HUES48 (cell line): Measurements from ENCODE around the gene CETP.

ENCODE experiments used
- H3K27ac ChIP-seq: one replicate; pipeline ENCODE4 v1.7.0; 2013; ENCODE audit warnings: low read depth, low read length, inconsistent platforms
- H3K27me3 ChIP-seq: 2 replicates; pipeline ENCODE4 v1.6.1; 2013; ENCODE audit warnings: mild to moderate bottlenecking, low read length; ENCODE audit not compliant: control insufficient read depth, insufficient read depth
- H3K36me3 ChIP-seq: 2 replicates; pipeline ENCODE4 v1.6.1; 2013; ENCODE audit warnings: low read length; ENCODE audit not compliant: control insufficient read depth, insufficient read depth
- H3K4me1 ChIP-seq: 2 replicates; pipeline ENCODE4 v1.6.1; 2013; ENCODE audit warnings: mild to moderate bottlenecking, low read length; ENCODE audit not compliant: control insufficient read depth, insufficient read depth
- H3K4me3 ChIP-seq: 2 replicates; pipeline ENCODE4 v1.5.1; 2013; ENCODE audit warnings: mild to moderate bottlenecking, low read depth, low read length
- H3K9ac ChIP-seq: 2 replicates; pipeline ENCODE4 v1.6.1; 2013; ENCODE audit warnings: mild to moderate bottlenecking, low read depth, low read length, moderate library complexity
- H3K9me3 ChIP-seq: 2 replicates; pipeline ENCODE4 v1.6.1; 2013; ENCODE audit warnings: low read length; ENCODE audit not compliant: control insufficient read depth, insufficient read depth

CETP gene

GRCh38 chr16:56946767-56947603 is 14.8 kb upstream of the CETP start:
- H3K4me3 ChIP-seq, result no peak overlapping the region
- no peaks in the 10 kb centered on the region for H3K4me1 ChIP-seq
- H3K27ac ChIP-seq, result no peak overlapping the region

GRCh38 chr16:56947604-56947995 is 14.2 kb upstream of the CETP start:
- Histone ChIP-seq H3K9ac (no peak overlapping the region), H3K4me3 (no peak overlapping the region), H3K4me1 (no peaks in the 10 kb centered on the region), H3K27me3 (no peaks in the 10 kb centered on the region), H3K9me3 (no peaks in the 10 kb centered on the region), H3K27ac (no peak overlapping the region), H3K36me3 (peaks cover 29% of the 10 kb centered on the region)

More at GRCh38 chr16:56946767-56947603, 14.8 kb upstream of the CETP start:
- Histone ChIP-seq H3K9ac (no peak overlapping the region), H3K36me3 (peaks cover 34% of the 10 kb centered on the region), H3K27me3 (no peaks in the 10 kb centered on the region), H3K9me3 (no peaks in the 10 kb centered on the region)

GRCh38 chr16:56948234-56948633 is 13.5 kb upstream of the CETP start:
- H3K4me3 ChIP-seq, result no peak overlapping the region
- no peaks in the 10 kb centered on the region for H3K27me3 ChIP-seq
- H3K9ac ChIP-seq, result no peak overlapping the region
- H3K4me1 ChIP-seq, result no peaks in the 10 kb centered on the region
- H3K36me3 ChIP-seq, result peaks cover 23% of the 10 kb centered on the region
- H3K27ac ChIP-seq, result no peak overlapping the region
- H3K9me3 ChIP-seq, result no peaks in the 10 kb centered on the region

GRCh38 chr16:56950051-56950450 is 11.7 kb upstream of the CETP start:
- no peaks in the 10 kb centered on the region for H3K9me3 ChIP-seq
- no peaks in the 10 kb centered on the region for H3K27me3 ChIP-seq
- H3K36me3 ChIP-seq, result peaks cover 5% of the 10 kb centered on the region
- H3K4me1 ChIP-seq, result no peaks in the 10 kb centered on the region
- H3K27ac ChIP-seq, result no peak overlapping the region
- no peak overlapping the region for H3K4me3 ChIP-seq
- no peak overlapping the region for H3K9ac ChIP-seq

- H3K9ac ChIP-seq, result no peak overlapping the region
- peaks cover 1% of the 10 kb centered on the region; the same call in 1 of the 2 replicates for H3K36me3 ChIP-seq
- no peaks in the 10 kb centered on the region for H3K4me1 ChIP-seq
- H3K9me3 ChIP-seq, result no peaks in the 10 kb centered on the region
- no peaks in the 10 kb centered on the region for H3K27me3 ChIP-seq
- no peak overlapping the region for H3K4me3 ChIP-seq
- H3K27ac ChIP-seq, result no peak overlapping the region
Observed at GRCh38 chr16:56950455-56950854, 11.3 kb upstream of the CETP start.

GRCh38 chr16:56950881-56951771 is 10.6 kb upstream of the CETP start:
- H3K27me3 ChIP-seq, result no peaks in the 10 kb centered on the region
- H3K9ac ChIP-seq, result no peak overlapping the region
- no peaks in the 10 kb centered on the region for H3K9me3 ChIP-seq
- H3K4me1 ChIP-seq, result no peaks in the 10 kb centered on the region
- H3K27ac ChIP-seq, result no peak overlapping the region
- H3K4me3 ChIP-seq, result no peak overlapping the region
- no peaks in the 10 kb centered on the region for H3K36me3 ChIP-seq

GRCh38 chr16:56953006-56953405 is 8.7 kb upstream of the CETP start:
- no peaks in the 10 kb centered on the region for H3K27me3 ChIP-seq
- no peaks in the 10 kb centered on the region for H3K36me3 ChIP-seq
- no peaks in the 10 kb centered on the region for H3K9me3 ChIP-seq
- H3K27ac ChIP-seq, result no peak overlapping the region
- no peaks in the 10 kb centered on the region for H3K4me1 ChIP-seq
- H3K4me3 ChIP-seq, result no peak overlapping the region
- H3K9ac ChIP-seq, result no peak overlapping the region

- Histone ChIP-seq H3K27me3 (no peaks in the 10 kb centered on the region), H3K27ac (no peak overlapping the region), H3K4me3 (no peak overlapping the region), H3K9me3 (no peaks in the 10 kb centered on the region), H3K9ac (no peak overlapping the region), H3K36me3 (no peaks in the 10 kb centered on the region), H3K4me1 (no peaks in the 10 kb centered on the region)
Observed at GRCh38 chr16:56956076-56956475, 5.7 kb upstream of the CETP start.

DNA sequence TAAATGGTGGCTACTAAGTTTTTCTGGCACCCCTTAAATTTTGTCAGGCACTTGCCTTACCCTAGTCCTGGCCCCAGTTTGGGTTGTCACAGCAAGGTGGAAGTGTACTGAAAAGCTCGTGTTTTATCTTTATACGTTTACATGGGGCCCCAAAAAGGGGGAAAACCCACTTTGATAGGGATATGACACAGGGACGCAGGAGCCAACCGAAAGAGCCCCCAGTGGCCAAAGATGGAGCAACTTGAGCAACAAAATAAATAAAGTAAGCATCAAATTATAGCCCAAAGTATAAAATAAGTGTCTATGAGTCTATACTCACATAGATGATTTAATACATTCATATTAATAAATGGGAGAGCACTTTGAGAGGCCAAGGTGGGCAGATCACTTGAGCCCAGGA is 5.0 kb upstream of the CETP start:
- no peaks in the 10 kb centered on the region for H3K27me3 ChIP-seq
- no peak overlapping the region for H3K4me3 ChIP-seq
- H3K4me1 ChIP-seq, result no peaks in the 10 kb centered on the region
- H3K9ac ChIP-seq, result no peak overlapping the region
- H3K9me3 ChIP-seq, result no peaks in the 10 kb centered on the region
- H3K27ac ChIP-seq, result no peak overlapping the region
- H3K36me3 ChIP-seq, result no peaks in the 10 kb centered on the region

- 0 out of 2 replicates have a peak, but pooled peaks cover 2% of the 10 kb centered on the region for H3K4me1 ChIP-seq
- H3K9ac ChIP-seq, result no peak overlapping the region
- no peaks in the 10 kb centered on the region for H3K9me3 ChIP-seq
- no peaks in the 10 kb centered on the region for H3K36me3 ChIP-seq
- H3K4me3 ChIP-seq, result no peak overlapping the region
- no peak overlapping the region for H3K27ac ChIP-seq
- no peaks in the 10 kb centered on the region for H3K27me3 ChIP-seq
Observed at GRCh38 chr16:56960681-56961281, 969 bp upstream of the CETP start.
